ENCODE measurements around the gene FRMPD2.

Gene FRMPD2

DNA sequence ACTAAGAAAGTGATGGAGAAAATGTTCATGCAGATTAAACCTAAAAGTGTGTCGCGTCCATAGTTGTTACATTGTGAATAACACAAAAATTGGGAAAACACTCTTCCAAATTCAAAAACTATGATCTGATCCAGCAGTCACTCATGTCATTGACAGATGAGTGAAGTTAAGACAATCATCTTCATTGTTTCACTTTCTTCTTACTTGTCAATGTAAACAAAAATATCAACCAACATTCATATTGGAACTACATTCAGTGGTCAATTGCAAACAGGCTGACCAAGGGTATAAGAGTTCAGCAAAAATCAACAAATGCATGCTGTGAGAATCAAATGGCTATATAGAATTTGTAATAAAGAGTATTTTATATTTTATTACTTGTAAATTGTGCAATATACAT lies 1.8 kb downstream of the FRMPD2 start:
- no peak for DNase-seq (ENCODE audit: low spot score)
- TF ChIP-seq, protein P1, sequence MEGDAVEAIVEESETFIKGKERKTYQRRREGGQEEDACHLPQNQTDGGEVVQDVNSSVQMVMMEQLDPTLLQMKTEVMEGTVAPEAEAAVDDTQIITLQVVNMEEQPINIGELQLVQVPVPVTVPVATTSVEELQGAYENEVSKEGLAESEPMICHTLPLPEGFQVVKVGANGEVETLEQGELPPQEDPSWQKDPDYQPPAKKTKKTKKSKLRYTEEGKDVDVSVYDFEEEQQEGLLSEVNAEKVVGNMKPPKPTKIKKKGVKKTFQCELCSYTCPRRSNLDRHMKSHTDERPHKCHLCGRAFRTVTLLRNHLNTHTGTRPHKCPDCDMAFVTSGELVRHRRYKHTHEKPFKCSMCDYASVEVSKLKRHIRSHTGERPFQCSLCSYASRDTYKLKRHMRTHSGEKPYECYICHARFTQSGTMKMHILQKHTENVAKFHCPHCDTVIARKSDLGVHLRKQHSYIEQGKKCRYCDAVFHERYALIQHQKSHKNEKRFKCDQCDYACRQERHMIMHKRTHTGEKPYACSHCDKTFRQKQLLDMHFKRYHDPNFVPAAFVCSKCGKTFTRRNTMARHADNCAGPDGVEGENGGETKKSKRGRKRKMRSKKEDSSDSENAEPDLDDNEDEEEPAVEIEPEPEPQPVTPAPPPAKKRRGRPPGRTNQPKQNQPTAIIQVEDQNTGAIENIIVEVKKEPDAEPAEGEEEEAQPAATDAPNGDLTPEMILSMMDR (IDR thresholded peaks at IDR 0.05; ENCODE audit: borderline replicate concordance, control extremely low read depth, extremely low read depth, insufficient read depth, missing control alignments) = no peak
- in situ Hi-C loops (cut with MboI; ENCODE audit: low sequenced_read_pairs, unreplicated experiment) = no loop called here

- TF ChIP-seq, protein P1 (IDR thresholded peaks at IDR 0.05; ENCODE audit: borderline replicate concordance, control extremely low read depth, extremely low read depth, insufficient read depth, missing control alignments) = no peak
- in situ Hi-C loops (cut with MboI; ENCODE audit: low sequenced_read_pairs, unreplicated experiment) = no loop called here
- DNase-seq (ENCODE audit: low spot score) = no peak
Measured at GRCh38 chr10:48271047-48271730, 3.3 kb downstream of the FRMPD2 start.

DNA sequence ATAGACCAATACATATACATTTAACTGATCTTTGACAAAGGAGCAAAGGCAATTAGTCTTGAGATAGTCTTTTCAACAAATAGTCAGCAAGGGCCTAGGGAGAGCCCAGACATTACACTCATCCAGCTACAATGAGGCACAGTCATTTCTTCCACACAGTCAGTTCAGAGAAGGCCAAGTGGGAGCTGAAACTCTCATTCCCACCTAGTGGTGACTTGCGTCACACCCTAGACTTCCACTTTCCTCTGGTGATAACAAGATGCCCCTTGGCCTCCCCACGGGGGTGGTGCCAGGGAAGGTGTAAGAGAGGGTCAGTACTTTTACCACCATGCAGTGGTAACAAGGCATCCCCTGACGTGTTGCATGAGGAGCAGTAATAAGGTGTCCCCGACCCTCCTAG lies 8.0 kb downstream of the FRMPD2 start:
- in situ Hi-C loops (cut with MboI; ENCODE audit: low sequenced_read_pairs, unreplicated experiment) = no loop called here
- TF ChIP-seq, protein P1 (IDR thresholded peaks at IDR 0.05; ENCODE audit: borderline replicate concordance, control extremely low read depth, extremely low read depth, insufficient read depth, missing control alignments) = no peak

DNA sequence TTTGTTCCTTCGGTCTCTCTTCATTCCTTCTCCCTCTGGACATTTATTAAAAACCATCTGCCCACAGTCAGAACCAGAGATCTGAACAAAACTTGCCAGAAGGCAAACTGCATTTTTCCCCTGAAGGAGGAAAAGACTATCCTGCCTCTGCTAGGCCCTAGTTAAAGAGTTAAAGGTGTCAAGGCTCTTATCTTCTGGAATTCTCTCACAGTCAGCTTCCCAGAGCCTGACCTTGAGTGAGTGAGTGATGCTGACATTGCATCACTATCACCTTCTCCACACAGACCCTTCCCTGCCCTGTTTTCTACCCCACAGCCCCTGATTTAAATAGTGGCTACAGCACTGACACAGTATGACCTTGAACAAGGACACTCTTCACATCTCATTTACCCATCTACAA lies 16.4 kb downstream of the FRMPD2 start:
- in situ Hi-C loops (cut with MboI; ENCODE audit: low sequenced_read_pairs, unreplicated experiment) = no loop called here
- peak; percentile 1 for DNase-seq (ENCODE audit: low spot score)
- TF ChIP-seq, protein P1 (IDR thresholded peaks at IDR 0.05; ENCODE audit: borderline replicate concordance, control extremely low read depth, extremely low read depth, insufficient read depth, missing control alignments) = no peak

More for the DNA sequence above, 8.0 kb downstream of the FRMPD2 start:
- DNase-seq (ENCODE audit: low spot score) = peak; percentile 11

GRCh38 chr10:48257407-48257961 lies 17.0 kb downstream of the FRMPD2 start:
- peak; percentile 2 for DNase-seq (ENCODE audit: low spot score)
- TF ChIP-seq, protein P1 (IDR thresholded peaks at IDR 0.05; ENCODE audit: borderline replicate concordance, control extremely low read depth, extremely low read depth, insufficient read depth, missing control alignments) = no peak
- in situ Hi-C loops (cut with MboI; ENCODE audit: low sequenced_read_pairs, unreplicated experiment) = no loop called here

DNA sequence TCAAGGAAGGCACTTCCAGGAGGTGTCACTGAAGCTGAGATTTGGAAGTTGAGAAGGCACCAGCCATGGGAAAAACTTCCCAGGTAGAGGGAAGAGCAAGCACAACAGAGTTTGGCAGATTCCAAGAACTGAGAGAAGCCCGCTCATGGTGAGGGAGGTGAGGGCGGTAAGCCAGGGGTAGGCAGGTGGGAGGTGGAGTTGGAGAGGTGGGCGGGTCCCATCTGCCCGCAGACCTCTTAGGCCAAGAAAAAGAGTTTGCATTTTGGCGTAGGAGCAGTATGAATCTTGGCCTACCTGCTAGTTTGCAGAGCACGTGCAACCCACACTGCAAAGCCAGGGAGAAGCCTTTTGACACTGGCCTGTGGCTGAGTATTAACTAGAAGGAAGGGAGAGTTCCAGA lies 18.8 kb downstream of the FRMPD2 start:
- DNase-seq (ENCODE audit: low spot score) = peak; percentile 2
- in situ Hi-C loops (cut with MboI; ENCODE audit: low sequenced_read_pairs, unreplicated experiment) = no loop called here
- TF ChIP-seq, protein P1 (IDR thresholded peaks at IDR 0.05; ENCODE audit: borderline replicate concordance, control extremely low read depth, extremely low read depth, insufficient read depth, missing control alignments) = no peak

Data from GM13976 (cell line).